Glomerular endothelial cell (primary cell): ENCODE results near the gene PRKAR1B. TPM values are rescaled to one million over a fixed set of nuclear protein-coding genes. Genes with fewer than 3 reads are reported as not detected.
A peak's percentile ranks its signal among the peaks of the same experiment; 100 is the strongest.

Source experiments
- DNase-seq: peaks from one replicate; pipeline ENCODE4 v3.0.0-alpha.2; 2011; ENCODE audit warnings: low read depth, low spot score; ENCODE audit errors: extremely low read depth
- total RNA-seq: library from RNA; depleted of rRNA; stranded (reverse); fragments of >200 nt; gene quantifications from 2 replicates; pipeline ENCODE4 v1.2.3, GENCODE V29; 2015

Gene PRKAR1B
- total RNA-seq, 1 donor from 2014 or later: 34.3 TPM

DNA sequence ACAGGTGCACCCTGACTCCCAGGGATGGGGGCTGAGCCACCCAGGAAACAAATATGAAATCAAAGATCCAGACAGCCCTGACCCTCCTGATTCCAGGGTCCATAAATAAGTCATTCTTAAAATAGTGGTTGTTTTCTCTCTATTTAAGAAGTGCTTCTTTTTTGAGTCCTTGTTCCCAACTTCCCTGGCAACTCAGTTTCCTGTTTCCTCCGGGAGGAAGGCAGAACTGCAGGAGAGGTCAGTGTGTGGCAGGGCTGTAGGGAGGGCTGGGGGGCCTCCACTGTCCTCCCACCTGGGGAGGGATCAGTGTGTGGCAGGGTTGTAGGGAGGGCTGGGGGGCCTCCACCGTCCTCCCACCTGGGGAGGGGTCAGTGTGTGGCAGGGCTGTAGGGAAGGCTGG is 118.7 kb downstream of the PRKAR1B start:
- no peak for DNase-seq

DNA sequence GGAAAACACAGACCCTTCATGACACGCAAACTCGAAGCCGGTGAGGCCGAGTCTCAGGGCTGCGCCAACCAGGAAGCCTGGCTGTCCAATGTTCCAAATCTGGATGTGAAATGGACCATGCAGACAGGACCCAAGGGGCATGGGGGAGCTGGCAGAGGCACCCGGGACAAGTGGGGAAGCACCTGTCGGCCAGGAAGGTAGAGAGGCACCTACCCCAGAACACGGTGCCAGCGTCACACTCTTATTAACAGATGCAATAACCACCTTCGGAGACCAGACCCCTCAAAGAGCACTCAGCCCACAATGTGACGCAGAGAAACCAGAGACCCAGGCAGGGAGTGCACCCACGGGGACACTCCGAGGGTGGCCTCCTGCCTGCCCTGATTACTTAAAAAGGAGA is 119.1 kb downstream of the PRKAR1B start:
- no peak for DNase-seq

DNA sequence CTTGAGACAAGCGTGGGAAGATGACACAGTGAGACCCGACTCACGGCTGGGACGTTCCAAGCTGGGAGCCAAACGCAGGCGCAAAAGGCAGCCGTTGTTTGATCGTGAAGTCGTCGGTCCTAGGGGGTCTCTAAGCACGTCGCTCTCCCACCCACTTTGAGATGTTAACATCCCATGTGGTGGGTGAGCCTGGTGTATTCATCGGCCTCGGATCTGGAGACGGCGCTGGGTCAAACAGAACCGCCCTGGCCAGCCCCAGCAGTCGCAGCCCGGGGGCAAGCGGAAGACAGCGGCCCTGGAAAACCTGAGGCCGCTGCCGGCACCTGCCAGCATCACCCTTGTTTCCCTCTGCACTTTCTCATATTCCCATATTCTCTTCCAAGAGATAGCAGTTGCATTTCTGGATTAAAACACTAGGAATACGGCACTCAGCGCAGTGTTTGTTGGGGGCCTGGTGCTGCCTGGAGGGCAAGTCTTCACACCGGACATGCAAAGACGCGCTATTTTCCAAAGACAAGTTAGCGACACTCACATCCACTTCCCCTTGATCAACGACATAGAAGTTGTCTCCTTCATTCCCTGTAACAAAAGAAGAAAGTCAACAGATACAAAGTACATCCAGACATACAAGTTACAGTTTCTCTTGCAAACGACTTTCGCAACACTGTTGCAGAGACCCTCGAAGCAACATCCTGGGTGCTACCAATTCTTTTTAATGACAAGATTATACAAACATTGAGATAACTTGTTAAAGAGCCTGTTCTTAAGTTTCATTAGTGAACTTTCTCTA is 121.2 kb downstream of the PRKAR1B start:
- no peak for DNase-seq

DNA sequence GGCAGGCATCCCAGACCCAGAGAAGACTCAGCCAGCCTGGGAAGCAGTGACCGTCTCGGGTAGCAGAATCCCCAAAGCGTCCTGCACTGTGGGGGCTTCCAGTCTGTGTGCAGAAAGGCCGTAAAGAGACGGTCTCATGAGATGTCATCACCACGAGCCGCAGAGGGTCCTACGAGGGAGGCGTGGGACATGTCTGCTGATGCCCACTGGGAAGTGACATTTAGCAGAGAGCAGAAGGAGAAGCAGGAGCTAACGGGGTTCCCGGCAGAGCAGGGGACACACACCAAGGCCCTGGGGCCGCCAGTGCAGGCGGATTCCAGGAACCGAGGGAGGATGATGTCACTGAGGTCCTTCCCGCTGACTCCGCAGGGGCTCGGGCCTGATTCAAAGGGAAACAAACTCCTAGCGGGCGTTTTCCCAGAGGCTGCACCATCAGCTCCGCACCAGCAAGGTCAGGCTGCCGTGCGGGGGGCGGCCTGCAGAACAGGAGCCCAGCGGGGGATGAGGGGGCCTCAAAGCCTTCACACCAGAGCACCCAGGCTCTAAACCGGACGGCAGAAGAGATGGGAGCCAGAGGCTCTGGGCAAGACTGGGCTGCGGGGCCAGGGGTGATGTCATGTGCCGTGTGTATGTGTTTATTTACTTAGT is 122.1 kb downstream of the PRKAR1B start:
- DNase-seq: no peak

DNA sequence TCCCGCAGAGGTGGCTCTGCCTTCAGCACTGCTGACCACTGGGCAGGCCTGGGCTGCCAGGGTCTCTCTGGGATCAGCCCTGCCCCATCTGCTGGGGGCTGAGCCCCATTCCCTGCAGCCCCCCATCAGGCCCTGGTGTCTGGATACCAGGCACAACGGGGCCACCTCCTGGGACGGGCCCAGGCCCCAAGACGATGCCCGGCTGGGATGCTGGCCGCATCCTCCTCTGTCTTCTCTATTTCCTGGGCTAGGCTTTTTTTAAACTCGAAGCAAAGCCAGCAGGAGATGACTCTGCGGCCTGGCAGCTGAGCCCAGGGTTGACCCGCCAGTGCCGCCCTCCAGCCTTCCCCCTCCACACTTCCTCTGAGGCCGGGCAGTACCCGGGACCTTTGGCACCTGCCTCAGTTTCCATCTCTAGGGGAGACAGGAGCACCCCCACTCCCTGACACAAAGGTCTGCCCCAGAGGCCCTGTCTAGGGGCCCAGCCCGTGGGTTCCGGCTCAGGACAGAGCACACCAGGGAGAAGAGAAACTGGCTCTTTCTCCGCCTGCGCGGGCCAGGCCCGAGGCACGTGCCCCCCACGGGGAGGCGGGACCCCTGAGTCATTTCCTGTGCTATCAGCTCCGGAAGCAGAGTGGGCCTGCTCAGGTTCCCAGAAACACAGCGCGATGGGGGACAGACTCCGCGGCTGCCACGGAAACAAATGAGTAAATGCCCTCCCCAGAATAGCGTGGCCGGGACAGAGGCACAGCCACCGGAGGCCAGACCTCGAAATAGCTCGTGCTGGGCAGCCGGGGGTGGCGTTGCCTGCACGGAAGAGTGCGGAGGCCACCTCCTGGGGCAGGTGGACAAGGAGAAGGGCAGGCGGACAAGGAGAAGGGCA is 122.8 kb downstream of the PRKAR1B start:
- peak; percentile 75 for DNase-seq

DNA sequence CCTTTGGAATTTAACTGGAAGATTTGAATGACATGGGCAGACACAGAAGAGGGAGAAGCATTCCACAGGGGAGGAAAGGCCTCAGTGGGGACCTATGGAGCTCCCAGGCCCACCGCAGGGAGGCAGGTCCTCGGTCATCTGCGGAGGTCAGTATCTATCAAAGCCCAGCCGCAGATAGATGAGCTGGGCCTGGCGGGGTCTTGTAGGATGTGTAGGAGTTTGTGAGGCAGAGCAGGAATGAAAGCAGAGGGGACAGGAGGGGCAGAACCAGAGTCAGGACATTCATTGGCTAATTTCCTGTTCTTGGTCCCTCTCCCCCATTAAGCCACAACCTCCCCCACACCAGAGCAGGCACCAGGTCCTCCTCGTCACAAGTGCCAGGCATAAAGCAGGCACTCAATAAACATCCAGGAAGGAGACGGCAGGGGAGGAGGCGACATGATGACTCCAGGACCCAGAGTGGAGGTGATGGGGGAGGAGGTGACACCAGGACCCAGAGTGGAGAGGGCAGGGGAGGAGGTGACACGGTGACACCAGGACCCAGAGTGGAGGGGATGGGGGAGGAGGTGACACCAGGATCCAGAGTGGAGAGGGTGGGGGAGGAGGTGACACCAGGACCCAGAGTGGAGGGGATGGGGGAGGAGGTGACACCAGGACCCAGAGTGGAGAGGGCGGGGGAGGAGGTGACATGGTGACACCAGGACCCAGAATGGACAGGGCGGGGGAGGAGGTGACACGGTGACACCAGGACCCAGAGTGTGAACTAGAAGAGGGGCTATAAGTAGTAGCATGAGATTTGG is 123.7 kb downstream of the PRKAR1B start:
- no peak for DNase-seq

DNA sequence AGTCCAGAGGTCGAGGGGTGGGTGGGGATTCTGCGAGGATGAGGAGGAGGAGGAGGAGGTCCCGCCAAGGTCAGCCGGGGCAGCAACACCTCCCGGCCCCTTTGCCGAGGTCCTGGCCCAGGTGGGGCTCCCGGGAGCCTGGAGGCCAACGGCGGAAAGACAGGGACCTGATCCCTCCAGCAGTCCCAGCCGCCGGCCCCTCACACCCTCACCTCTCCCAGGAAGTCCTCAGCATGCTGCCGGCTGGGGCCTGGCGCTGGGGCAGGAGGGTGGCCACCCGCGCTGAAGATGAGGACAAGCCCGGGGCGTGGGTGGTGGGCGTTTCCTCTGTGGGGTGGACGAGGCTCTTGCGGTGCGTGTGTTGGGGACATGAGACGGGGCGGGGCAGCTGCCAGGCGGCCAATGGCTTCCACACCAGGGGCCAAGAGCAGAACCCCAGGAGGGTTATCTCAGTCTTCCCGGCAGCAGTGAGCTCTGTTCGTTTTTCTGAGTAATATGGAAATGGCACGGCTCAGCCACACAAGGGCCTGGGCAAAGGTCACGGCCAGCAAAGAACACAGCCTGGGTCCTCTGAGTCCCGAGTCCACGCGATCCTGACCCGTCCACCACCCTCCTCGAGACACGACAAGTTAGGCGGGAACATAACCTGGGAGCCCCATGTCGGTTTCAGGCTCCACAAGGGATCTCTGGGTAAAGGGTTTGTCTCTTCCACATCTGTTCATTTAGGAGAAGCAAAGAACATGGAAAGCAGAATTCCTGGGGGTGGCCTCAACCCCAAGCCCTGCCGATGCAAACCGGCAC is 124.5 kb downstream of the PRKAR1B start:
- no peak for DNase-seq

DNA sequence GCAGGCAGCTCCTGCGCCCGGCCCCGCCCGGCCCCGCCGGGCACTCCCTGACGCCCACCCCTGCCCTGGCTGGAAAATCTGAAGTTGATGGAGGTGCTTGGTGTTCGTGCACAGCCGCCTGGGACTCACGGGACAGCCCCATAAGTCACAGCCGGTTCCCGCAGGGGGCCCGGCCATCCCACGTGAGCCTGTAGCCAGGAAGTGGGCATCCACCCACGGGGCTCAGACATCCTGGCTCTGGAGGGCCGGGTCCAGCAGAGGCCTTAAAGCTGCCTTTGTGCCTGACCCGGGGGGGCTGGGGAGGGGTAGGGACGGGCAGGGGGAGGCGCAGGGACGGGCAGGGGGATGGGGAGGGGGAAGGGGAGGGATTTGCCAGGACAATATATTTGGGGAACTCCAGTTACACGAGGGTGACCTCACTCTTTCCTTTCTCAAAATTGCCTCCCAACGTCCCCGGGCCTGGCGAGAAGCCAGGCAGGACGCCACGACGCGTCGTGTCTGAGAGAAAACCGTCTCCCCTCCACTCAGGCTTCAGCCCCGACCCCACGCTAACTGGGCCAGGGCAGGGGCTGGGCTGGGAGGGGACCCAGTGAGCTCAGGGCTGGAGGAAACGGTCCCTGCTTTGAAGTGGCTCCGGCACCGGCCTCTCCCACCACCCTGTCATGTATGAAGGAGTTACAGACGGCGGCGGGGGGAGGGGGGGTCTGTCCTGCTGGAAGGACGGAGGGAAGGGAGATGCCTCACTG is 125.3 kb downstream of the PRKAR1B start:
- DNase-seq: no peak

DNA sequence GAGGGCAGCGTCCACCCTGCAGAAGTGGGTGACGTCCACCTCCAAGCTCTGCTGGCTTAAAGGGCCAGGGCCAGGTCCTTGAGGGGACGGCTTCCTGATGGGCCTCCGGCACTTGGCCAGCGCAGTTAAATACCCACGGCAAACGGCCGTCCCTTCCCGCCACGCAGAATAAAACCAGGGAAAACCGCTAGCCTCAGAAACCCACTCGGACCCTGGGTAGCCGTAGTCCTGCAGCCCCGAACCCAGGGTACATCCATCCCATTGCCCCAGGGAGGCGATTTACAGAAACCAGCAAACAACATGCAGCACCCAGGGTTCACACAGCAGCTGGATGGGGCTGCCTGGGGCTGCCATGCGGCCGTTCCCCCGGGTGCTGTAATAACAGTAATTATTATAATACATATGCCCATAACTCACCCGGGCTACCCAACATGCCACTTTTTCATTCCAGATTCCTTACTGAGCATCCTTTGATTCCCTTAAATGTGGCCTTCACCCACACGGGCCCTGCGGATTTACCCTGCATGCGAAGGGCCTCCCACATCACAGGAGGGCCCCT is 126.0 kb downstream of the PRKAR1B start:
- no peak for DNase-seq

DNA sequence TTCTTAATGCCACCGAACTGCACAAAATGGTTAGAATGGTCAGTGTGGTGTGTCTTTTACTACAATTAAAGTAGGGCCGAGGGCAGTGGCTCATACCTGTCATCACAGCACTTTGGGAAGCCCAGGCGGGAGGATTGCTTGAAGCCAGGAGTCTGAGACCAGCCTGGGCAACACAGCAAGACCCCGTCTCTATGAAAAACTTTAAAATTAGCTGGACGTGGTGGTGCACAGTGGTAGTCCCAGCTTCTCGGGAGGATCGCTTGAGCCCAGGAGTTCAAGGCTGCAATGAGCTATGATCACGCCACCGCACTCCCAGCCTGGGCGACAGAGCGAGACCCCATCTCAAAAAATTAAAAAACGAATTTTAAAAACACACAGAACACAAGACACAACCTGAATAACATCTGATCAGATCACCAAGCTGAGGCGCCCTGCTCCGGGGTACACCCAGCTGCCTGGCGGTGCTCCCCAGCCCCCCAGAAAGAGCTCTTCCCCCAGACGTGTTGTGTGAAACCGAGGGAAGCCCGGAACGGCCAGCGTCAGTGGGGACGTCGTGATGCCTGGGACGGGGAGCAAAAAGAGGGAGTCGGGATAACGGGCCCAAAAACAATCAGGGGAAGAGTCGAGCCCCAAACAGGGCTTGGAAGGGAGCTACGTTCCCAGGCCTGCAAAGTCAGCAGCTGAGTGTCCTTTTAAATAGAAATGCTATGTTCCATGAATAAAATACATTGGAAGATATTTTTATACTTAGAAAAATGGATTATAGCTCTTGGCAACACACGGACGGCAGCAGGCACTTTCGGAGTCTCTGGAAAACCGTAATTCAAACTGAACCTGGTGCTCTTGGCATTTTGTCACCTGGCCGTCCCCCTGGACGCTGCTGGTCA is 126.7 kb downstream of the PRKAR1B start:
- DNase-seq: no peak

DNA sequence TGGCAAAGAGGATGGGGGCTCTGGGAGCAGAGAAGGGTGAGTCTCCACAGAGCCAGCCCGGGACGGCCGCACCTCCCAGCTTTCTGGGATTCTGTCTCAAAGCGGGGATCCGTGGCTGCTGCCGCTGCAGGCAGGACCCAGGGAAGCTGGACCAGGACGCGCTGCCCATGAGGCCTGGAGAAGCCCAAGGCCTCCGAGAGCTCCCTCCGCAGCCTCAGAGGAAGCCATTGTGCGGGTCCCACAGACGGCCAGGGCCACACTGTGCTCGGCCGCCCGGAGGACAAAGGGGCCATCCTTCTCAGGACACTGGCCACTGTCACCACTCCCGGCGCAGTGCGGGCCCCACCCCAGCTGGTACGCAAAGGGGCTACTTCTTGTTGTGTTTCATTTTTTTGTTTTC is 128.2 kb downstream of the PRKAR1B start:
- no peak for DNase-seq

DNA sequence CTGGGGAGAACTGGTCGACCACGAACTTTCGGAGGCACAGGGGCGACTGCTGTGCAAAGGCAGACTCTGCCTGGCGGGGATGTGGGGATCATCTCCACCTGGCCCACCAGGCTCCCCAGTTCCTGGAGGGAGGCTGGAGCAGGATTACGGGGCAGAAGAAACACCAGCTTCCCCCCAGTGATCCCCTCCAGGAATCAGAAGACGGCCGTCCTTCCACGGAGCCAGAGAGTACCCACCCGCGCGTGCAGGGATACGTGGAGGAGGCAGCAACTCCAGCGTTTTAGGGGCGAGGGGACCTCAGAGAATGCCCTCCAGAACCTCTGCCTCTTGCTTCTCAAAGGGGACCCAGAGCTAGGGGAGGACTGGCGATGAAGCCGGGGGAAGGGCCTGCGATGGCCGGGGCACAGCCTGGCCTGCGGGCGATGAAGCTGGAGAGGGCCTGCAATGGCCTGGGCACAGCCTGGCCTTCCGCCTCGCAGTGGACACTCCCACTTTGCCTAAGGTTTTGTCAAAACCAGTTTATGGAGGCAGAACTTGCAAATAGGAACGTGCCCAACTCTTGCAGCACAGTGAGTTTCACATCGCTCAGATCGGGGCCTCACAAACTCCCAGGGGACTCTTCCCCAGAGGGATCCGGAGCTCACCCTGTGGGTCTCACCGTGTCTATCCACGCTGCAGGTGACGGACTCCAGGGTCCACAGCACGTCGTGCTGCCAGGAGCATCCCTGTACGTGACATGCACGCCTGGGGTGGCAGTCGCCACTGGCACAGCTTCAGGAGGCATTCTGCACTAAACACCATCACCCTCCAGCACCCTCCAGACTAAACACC is 129.5 kb downstream of the PRKAR1B start:
- no peak for DNase-seq

DNA sequence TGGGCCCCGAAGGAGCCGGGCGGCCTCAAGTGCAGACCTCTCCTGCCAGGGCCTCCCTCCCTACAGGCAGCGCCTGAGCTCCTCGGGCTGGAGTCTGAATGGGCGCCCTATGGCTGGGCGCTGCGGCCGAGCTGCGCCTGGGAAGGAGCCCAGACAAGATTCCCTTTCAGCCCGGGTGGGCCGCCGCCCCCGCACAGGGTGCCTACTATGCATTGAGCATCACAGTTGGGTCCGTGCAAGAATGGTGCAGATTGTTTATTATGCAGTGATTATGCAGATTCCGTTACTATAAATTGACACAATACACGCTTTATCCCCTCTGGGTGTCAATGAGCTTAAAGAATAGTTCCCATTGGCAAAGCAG is 130.3 kb downstream of the PRKAR1B start:
- no peak for DNase-seq

DNA sequence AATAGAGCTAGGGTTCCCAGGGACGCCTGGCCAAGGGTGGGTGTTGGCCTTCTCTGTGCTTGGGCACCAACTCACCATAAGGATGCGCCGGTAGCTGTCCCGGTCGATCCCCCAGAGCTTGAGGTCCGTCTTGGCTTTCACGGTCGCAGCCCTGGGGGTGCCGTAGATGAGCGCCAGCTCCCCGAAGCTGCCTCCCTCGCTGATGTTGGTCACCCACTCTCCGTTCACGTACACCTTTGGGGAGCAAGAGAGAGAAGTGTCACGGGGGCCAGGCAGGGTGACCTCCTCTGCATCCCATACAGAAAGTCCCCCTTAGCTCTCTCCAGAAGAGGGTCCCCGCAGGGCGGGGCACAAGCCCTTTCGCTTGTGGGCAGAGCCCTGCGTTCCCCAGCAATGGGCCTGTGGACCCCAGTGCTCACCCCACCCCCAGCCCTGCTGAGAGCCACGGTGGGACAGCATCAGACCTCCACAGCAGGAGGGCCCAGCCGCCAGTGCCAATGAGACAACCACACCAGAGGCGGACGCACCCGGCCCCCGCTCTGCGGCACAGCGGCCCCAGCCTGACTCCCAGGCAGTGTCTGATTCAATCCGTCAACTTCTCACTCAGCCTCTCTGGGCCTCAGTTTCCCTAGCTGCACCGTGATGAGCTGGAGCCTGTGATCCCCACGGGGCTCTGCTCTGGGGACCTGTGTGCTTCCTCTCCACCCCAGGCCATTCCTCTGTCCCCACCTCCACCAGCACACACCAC is 130.8 kb downstream of the PRKAR1B start:
- no peak for DNase-seq

DNA sequence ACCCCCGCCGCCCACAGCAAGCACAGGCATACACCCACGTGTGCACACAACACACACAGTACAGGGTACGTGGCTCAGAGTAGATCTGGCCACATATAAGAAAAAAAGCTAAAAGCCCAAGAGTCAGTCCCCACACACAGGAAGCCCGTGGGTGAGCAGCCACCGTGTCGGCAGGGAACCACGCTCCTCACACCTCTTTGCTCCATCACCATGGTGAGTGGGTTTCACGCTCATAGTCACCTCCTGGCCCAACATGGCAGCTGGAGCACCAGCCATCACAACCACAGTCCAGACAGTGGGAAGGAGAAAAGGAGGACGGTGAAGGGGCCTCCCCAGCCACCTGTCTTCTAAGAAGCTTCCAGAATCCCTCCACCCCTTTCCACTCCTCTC is 131.5 kb downstream of the PRKAR1B start:
- no peak for DNase-seq

DNA sequence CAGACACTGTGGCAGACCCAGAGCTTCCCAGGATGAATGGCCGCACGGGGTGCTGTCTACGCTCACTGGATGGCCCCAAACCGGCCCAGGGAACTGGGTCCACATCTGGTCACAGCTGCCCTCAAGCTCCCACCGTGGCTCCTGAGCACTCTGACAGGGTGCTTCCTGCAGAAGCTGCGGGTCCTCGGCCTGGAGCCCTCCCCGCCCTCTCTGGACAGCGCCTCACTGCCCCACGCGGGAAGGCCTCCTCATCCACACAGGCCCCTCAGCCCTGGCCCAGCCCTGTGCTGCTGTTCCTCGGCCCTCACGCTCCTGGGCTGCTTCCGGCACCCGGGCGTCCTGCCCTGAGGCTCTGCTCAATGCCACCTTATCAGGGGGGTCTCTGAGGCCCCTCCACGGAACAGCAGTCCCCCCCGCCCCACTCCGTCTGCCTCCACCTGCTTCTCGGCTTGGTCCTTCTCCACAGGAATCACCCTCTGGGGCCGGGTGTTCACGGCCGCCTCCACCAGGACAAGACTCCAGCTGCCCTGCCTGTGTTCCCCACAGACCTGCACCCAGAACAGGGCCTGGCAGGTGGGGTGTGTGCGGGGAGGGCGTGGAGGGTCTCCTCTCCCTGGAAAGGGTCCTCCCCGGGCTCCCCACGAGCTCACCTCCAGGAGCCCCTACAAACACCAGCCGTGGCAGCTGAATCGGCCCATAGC is 132.0 kb downstream of the PRKAR1B start:
- no peak for DNase-seq
